SU-DHL-6 (cell line): Measurements from ENCODE around the gene IVD.

Experiments used
- H2AFZ ChIP-seq: fragments of 200-600 bp; sonication (generic); 2 replicates; pipeline ENCODE4 v1.6.1; 2014; ENCODE audit warnings: low read depth, mild to moderate bottlenecking, moderate library complexity, mixed read lengths, antibody characterized with exemption, low read length; ENCODE audit not compliant: severe bottlenecking
- H3F3A ChIP-seq: fragments of 200-600 bp; shearing (Covaris generic); 2 replicates; pipeline ENCODE4 v1.6.0; 2016; ENCODE audit warnings: antibody characterized with exemption, mild to moderate bottlenecking; ENCODE audit not compliant: insufficient read depth
- H3K27ac ChIP-seq: fragments of 200-600 bp; sonication (generic); 2 replicates; pipeline ENCODE4 v1.5.1; 2016; ENCODE audit warnings: low read depth, mild to moderate bottlenecking, low read length, moderate library complexity, mixed read lengths
- H3K27me3 ChIP-seq: fragments of 200-600 bp; sonication (generic), shearing (Covaris generic); 2 replicates; pipeline ENCODE4 v1.6.0; 2014; ENCODE audit warnings: mild to moderate bottlenecking, low read length
- H3K36me3 ChIP-seq: fragments of 200-600 bp; sonication (generic); 2 replicates; pipeline ENCODE4 v1.6.1; 2014; ENCODE audit warnings: mild to moderate bottlenecking, low read length, mixed read lengths
- H3K4me2 ChIP-seq: fragments of 300-600, 200-600 bp; shearing (Covaris generic), sonication (generic); 2 replicates; pipeline ENCODE4 v1.6.0; 2014; ENCODE audit warnings: low read length, low read depth, mild to moderate bottlenecking; ENCODE audit not compliant: poor library complexity, severe bottlenecking
- H3K4me3 ChIP-seq: fragments of 200-600 bp; sonication (generic); 2 replicates; pipeline ENCODE4 v1.5.1; 2014; ENCODE audit warnings: antibody characterized with exemption, low read length, mild to moderate bottlenecking, mixed read lengths; ENCODE audit not compliant: insufficient read depth, poor library complexity, severe bottlenecking
- H3K79me2 ChIP-seq: fragments of 200-600 bp; sonication (generic); 2 replicates; pipeline ENCODE4 v1.6.1; 2014; ENCODE audit warnings: mild to moderate bottlenecking, low read length, moderate library complexity; ENCODE audit not compliant: insufficient read depth
- H3K9ac ChIP-seq: fragments of 200-600 bp; sonication (generic); 2 replicates; pipeline ENCODE4 v1.7.0; 2014; ENCODE audit warnings: mild to moderate bottlenecking, low read length
- H3K9me2 ChIP-seq: fragments of 200-600 bp; sonication (generic); replicated peaks from 2 replicates; pipeline ENCODE4 v1.6.1; 2014; ENCODE audit warnings: low read length; ENCODE audit not compliant: insufficient read depth
- H3K9me3 ChIP-seq: fragments of 200-600 bp; sonication (generic); 2 replicates; pipeline ENCODE4 v1.6.1; 2014; ENCODE audit warnings: low read length, mixed read lengths; ENCODE audit not compliant: insufficient read depth
- H4K20me1 ChIP-seq: fragments of 200-600 bp; sonication (generic); 2 replicates; pipeline ENCODE4 v1.6.1; 2014; ENCODE audit warnings: low read depth, mild to moderate bottlenecking, antibody characterized with exemption, low read length, moderate library complexity, mixed read lengths
- CTCF ChIP-seq: fragments of 200-600 bp; sonication (generic); IDR thresholded peaks from one replicate; pipeline ENCODE4 v1.5.1; 2017; ENCODE audit warnings: antibody characterized with exemption, mild to moderate bottlenecking, low read length, moderate library complexity; ENCODE audit not compliant: insufficient read depth, poor library complexity, severe bottlenecking
- EZH2phosphoT487 ChIP-seq: fragments of 200-600 bp; sonication (generic), shearing (Covaris generic); conservative IDR thresholded peaks from 2 replicates; pipeline ENCODE4 v1.6.1; 2018; ENCODE audit warnings: mild to moderate bottlenecking, antibody characterized with exemption, low read length, moderate library complexity, mixed read lengths

The IVD gene

DNA sequence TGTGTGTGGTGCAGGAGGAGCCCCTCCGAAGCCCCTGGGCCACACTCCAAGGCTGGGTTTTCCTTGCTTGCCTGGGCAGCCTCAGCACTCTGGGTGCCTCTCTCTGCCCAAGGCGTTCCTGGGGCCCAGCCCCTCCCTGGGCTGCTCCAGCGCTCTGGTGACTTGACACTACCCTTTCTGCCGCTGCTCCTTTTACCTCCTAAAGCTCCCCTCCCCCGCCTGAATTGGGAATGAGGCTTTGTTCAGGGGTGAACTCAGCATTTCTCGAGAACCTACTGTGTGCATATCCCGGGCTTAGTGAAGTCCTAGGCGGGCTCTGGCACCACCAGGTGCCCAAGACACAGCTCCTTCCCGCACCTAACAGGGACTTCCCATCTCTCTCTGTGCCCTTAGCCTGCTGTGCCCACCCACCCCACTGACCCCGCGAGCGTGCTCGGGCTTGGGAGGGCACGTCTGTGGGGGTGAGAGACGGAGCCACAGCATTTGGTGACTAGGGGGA is 33.9 kb downstream of the IVD start:
- no peaks in the 10 kb centered on the region for H3K36me3 ChIP-seq
- peak overlapping the region; percentile 70; the same call in 1 of the 2 replicates for H3K9ac ChIP-seq
- H3K27ac ChIP-seq, result no peak overlapping the region
- H2AFZ ChIP-seq, result no peak overlapping the region
- no peaks in the 10 kb centered on the region for H3K9me3 ChIP-seq
- H3K4me2 ChIP-seq, result peak overlapping the region; percentile 96
- peaks cover 29% of the 10 kb centered on the region for H3K79me2 ChIP-seq
- H3K4me3 ChIP-seq, result no peak overlapping the region
- no peaks in the 10 kb centered on the region for H3K9me2 ChIP-seq
- H3F3A ChIP-seq, result no peaks in the 10 kb centered on the region
- TF ChIP-seq CTCF, result no peak
- TF ChIP-seq EZH2phosphoT487, result no peak
- H3K27me3 ChIP-seq, result no peaks in the 10 kb centered on the region
- peaks cover 16% of the 10 kb centered on the region; the same call in 1 of the 2 replicates for H4K20me1 ChIP-seq

DNA sequence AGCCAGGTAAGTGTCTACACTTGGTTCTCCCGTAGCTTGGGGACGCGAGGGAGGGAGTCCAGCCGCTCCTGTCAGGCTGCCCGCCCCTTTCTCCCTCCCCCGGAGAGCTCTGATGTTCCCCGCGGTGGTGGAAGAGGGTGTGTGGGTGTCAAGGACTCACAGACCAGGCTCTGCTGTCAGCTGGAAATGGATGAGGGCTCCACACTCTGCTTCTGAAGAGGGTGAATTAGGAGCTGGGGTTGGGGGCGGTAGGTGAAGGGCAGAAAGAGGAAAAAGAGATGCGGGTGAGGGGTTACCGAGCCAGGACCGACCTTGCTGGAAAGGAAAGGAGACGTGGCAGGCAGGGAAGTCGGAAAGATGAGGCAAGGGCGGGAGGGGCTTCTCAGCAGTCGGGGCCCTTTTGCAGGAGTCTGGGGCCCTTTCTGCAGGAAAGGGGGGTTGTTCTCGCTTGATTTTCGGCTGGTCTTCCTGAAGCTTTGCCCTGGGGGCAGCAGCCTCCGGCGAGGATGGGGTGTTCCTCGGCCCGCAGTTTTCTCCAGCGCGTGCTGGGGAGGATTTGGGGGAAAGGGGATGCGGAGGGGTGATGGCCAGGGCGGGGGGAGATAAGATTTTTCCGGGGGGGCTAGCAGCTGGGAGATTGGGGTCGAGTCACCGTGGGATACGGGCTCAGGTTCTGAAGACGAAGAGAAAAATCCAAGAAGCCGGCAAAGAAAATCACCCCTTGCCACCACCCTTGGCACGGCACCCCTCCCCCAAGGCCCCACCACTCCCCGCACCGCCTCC is 34.6 kb downstream of the IVD start:
- TF ChIP-seq CTCF (no peak), EZH2phosphoT487 (no peak)
- peaks cover 36% of the 10 kb centered on the region for H3K79me2 ChIP-seq
- H2AFZ ChIP-seq, result peak overlapping the region; percentile 78
- peak overlapping the region; percentile 66 for H3K4me3 ChIP-seq
- peaks cover 18% of the 10 kb centered on the region; the same call in 1 of the 2 replicates for H4K20me1 ChIP-seq
- H3K9me2 ChIP-seq, result no peaks in the 10 kb centered on the region
- no peak overlapping the region for H3K27ac ChIP-seq
- H3K27me3 ChIP-seq, result no peaks in the 10 kb centered on the region
- H3K9ac ChIP-seq, result peak overlapping the region; percentile 70
- peak overlapping the region; percentile 96 for H3K4me2 ChIP-seq
- no peaks in the 10 kb centered on the region for H3K36me3 ChIP-seq
- no peaks in the 10 kb centered on the region for H3F3A ChIP-seq
- H3K9me3 ChIP-seq, result no peaks in the 10 kb centered on the region

- Histone ChIP-seq H4K20me1 (peaks cover 18% of the 10 kb centered on the region; the same call in 1 of the 2 replicates), H3K36me3 (no peaks in the 10 kb centered on the region), H3K9ac (peak within 1 kb of the TSS; percentile 77), H3K79me2 (peaks cover 44% of the 10 kb centered on the region), H3K27ac (no peak within 1 kb of the TSS), H3K9me3 (no peaks in the 10 kb centered on the region), H2AFZ (peak within 1 kb of the TSS; percentile 78), H3K4me2 (peak within 1 kb of the TSS; percentile 96), H3K27me3 (no peaks in the 10 kb centered on the region), H3K4me3 (peak within 1 kb of the TSS; percentile 82), H3K9me2 (no peaks in the 10 kb centered on the region), H3F3A (no peaks in the 10 kb centered on the region)
- TF ChIP-seq CTCF (no peak), EZH2phosphoT487 (no peak)
Measured at GRCh38 chr15:40440743-40441564, 35.4 kb downstream of the IVD start, which contains the start of gene BAHD1. TSS of gene BAHD1 (plus strand) at chr15:40440953. CDS start at chr15:40458465, 17,512 bp downstream.
